Activated gamma-delta T cell (primary cell): ENCODE measurements around the gene SAP130.
A peak's percentile ranks its signal among the peaks of the same experiment; 100 is the strongest.

Experiments
- DNase-seq: peaks from one replicate; lab custom pipeline; 2025; lab: John Stamatoyannopoulos, UW
- total RNA-seq, 2 donors: gene quantifications; one replicate each; lab custom pipeline; 2026; lab: John Stamatoyannopoulos, UW

SAP130 gene
- 27.7 to 29.7 reads per million in 2 donors for total RNA-seq

DNA sequence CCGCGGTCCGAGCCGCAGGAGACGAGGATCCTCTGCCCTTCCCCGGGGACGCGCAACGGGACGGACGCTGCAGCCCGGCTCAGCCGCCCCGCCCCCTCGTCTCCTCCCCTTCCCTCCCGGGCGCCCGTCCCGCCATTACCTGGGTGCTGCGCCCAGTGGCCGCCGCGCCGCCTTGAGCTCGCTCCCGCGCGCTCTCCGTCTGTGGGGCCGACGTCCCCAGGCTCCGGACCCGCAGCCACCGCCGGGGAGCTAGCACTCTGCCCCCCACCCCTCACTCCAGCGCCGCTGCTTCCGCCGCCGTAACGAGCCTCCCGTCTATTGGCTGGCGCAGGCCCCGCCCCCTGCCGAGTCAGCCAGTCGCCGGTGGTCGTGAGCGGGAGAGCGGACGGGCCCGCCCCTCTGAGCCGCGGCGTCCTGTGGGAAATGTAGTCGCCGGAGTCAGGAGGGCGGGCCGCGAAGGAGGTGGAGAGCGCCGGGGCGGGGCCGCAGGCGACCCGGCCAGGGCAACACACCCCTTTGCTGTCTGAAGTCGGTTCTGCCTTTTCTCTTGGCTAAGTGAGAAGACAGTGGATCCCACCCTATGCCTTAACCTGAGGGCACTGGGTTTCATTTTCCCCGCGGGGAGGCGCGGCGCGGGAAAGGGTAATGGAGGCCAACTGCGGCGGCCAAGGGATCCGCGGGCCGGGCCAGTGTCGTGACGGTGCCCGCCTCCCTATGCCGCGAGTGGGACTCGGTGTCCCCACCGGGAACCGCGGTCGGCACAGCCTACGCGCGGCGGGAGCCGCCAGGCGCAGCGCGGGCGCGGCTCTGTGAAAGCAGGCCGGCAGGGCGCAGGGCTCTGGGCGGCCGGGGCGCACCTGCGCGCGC is at the start of gene SAP130:
Gene SAP130, minus strand, starts transcription at position 259 of the 867 bp plus-strand sequence. CDS start 1,767 bp downstream, outside the sequence.
- DNase-seq, result peak; percentile 97

DNA sequence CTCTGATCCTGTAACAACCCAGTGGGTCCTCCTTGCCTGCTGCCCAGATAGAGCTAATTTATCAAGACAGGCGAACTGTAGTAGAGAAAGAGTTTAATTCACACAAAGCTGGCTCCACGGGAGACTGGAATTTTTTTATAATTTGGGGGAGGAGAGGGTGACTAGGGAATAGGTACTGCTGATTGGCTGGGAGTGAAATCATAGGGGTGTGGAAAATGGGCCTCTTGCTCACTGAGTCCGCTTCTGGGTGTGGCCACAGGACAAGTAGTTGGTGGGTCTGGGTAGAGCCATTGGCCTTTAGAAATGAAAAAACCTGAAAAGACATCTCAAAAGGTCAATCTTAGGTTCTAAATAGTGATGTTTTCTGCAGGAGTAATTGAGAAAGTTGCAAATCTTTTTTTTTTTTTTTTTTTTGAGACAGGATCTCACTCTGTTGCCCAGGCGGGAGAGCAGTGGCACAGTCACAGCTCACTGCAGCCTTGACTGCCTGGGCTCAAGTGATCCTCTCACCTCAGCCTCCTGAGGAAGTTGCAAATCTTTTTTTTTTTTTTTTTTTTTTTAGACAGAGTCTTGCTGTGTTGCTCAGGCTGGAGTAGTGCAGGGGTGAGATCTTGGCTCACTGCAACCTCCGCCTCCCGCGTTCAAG is 48.7 kb upstream of the SAP130 start:
- no peak for DNase-seq

GRCh38 chr2:128073278-128073677 is 45.4 kb upstream of the SAP130 start:
- DNase-seq, result no peak

DNA sequence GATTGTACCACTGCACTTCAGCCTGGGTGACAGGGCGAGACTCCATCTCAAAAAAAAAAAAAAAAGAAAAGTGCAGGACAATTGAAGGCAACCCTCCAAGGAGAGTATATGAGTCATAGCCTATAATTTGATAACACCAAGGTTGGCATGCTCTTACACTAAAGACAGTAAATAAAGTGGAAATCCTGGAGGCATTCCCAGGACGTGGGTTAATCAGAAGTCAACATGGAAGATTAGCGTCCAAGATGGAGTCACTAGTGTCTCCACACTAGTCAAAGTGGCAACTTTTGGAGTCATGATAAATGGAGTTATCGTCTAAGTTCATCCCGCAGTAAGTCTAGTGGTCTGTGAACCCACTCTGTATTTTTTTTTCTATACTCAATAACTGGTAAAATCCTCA is 41.9 kb upstream of the SAP130 start:
- DNase-seq, result no peak

DNA sequence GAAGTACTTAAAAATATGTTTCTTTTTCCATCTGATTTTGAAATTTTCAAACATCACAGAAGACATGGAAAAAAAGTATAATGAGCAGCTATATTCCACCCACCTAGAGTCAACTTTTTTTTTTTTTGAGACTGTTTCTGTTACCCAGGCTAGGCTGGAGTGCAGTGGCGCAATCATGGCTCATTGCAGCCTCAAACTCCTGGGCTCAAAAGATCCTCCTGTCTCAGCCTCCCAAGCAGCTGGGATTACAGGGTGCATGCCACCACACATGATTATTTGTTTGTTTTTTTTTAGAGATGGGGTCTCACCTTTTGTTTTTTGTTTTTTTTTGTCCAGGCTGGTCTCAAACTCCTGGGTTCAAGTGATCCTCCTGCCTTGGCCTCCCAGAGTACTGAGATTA is 36.5 kb upstream of the SAP130 start:
- no peak for DNase-seq

DNA sequence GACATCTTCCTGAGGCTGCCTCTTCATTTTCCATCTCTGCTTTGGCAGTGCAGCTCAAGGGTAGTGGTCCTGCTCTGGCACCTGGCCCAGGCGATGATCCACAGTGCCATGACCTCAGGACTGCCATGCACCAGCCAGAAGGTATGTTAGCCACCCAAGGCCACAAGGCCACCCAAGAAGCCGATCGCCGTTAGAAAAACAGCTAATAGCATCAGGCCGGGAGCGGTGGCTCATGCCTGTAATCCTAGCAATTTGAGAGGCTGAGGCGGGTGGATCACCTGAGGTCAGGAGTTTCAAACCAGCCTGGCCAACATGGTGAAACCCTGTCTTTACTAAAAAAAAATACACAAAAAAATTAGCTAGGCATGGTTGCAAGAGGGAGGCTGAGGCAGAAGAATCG is 34.7 kb upstream of the SAP130 start:
- DNase-seq, result no peak

DNA sequence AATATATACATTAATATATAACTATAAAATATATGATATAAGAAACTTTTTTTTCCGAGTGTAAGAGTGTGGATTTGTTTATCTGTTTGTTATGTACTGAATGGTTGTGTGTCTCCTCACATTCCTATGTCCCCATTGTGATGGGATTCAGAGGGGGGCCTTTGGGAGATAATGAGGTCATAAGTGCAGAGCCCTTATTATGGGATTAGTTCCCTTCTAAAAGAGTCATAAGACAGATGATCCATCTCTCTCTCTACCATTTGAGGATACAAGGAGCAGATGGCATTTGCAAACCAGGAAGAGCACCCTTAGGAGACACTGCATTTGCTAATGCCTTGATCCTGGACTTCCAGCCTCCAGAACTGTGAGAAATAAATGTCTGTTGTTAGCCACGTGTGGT is 30.3 kb upstream of the SAP130 start:
- DNase-seq, result no peak

DNA sequence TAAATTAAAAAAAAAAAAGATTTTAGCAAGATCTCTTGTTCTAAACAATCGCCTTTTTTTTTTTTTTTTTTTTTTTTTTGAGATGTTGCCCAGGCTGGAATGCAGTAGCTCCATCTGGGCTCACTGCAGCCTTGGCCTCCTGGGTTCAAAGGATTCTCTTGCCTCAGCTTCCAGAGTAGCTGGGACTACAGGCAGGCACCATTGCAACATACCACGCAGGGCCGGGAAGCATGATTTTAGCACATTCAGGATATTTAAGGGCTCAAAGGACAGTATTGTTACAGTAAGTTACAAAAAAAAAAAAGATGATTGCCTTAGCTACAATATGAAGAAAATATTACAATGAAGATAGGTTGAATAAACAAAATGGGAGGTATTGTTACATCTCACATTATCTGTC is 29.5 kb upstream of the SAP130 start:
- no peak for DNase-seq

- no peak for DNase-seq
Observed at GRCh38 chr2:128054104-128054885, 26.4 kb upstream of the SAP130 start.

DNA sequence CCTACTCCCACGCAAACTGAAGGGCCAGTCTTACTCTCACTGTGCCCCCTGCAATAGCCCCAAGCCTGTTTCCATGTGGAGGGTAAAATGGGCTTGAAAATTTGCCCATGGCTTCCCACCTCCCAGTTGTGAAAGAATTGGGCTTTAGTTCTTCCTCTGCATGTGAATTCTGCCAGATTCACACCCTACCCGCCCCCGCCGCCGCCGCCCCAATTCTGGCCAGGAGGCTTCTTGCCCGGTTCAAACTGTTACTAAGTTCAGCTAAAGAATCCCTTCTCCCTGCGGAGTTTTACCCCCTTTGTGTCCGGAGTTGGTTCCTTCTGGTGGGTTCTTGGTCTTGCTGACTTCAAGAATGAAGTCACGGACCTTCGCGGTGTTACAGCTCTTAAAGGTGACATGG is 25.5 kb upstream of the SAP130 start:
- no peak for DNase-seq

DNA sequence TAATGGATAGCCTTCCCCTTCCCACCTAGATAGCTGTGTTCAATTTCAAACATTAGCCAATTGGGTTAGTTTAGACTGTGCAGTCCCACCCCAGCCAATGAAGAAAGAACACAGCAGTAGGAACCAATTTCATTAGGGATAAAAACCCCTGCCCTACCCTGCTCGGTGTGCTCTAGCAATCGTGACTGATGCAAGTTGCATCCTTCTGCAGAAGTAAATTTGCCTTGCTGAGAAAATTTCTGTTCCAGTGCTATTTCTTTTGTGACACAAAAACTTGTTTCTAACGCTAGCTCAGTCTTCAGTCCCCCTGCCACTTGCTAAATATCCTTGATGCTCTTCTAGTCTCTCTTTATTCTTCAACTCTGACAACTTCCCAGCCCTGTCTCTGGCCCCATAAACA is 15.2 kb upstream of the SAP130 start:
- no peak for DNase-seq

DNA sequence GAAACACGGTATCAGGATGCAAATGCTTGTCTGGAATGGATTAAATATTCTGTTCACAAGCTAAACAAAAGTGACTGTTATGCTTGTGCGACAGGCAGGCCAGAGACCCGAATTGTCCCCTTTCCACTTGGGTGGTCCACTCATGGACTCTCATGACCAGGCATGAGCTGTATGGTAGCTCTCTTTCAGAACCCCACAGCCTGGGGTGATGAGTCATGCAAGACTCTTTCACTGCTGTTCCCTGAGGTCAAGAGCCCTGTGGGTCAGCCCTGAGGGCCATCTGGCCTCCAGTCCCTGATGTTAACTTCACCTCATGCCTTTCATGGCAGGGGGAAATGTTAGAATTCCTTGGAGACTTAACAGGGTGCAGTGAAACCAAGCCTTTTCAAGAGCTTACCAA is 13.7 kb upstream of the SAP130 start:
- DNase-seq, result no peak

DNA sequence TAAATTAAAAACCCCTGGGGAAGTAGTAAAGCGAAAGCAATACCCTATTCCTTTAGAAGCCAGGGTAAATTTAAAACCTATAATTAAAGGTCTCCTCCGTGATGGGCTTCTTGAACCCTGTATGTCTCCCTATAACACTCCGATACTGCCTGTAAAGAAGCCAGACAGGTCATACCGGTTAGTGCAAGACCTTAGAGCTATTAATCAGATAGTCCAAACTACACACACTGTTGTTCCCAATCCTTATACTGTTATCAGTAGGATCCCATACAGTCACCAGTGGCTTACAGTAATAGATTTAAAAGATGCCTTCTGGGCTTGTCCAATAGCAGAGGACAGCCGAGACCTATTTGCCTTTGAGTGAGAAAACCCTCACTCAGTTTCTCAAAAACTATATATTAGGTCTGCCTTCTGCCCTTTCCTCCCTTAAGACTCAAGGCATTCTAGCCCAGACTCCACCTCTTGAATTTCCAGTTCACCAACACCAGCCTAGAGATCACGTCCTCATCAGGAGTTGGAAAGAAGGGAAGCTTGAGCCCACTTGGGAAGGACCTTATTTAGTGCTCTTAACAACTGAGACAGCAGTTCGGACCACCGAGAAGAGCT is 12.4 kb upstream of the SAP130 start:
- DNase-seq, result no peak

GRCh38 chr2:128039535-128039934 is 11.7 kb upstream of the SAP130 start:
- DNase-seq, result no peak

DNA sequence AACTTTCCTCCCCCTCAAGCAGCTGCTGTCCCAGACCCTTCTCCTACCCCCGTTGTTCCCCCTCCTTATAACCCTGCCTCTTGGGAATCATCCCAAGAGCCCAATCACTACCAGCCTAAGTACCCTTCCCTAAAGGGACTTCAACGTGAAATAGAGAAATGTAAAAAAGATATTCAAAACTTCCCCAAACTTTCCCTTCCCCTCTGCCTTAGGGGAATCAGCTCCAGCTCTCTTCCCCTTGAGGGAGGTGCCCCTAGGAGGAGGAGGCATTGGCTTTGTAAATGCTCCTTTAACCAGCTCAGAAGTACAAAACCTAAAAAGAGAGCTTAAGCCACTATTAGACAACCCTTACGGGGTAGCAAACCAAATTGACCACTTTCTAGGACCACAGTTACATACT is 10.6 kb upstream of the SAP130 start:
- DNase-seq, result no peak

DNA sequence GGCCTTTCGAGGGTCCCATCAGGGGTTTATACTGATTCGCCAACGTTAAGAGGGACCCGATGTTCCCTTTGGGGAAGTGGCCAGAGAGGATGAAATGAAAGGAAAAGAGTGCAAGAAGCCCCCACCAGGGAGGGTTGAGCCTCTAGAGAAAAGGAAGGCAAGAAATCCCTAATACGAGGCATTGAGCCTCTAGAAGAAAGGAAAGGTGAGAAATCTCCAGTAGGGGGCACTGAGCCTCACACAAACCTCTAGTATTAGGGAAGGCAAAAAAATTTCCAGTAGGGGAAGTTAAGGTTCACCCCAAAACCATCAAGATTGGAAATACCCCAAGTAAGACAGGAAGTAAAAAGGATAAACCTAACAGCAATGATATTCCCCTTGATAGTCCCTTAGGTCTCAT is 9.8 kb upstream of the SAP130 start:
- no peak for DNase-seq

DNA sequence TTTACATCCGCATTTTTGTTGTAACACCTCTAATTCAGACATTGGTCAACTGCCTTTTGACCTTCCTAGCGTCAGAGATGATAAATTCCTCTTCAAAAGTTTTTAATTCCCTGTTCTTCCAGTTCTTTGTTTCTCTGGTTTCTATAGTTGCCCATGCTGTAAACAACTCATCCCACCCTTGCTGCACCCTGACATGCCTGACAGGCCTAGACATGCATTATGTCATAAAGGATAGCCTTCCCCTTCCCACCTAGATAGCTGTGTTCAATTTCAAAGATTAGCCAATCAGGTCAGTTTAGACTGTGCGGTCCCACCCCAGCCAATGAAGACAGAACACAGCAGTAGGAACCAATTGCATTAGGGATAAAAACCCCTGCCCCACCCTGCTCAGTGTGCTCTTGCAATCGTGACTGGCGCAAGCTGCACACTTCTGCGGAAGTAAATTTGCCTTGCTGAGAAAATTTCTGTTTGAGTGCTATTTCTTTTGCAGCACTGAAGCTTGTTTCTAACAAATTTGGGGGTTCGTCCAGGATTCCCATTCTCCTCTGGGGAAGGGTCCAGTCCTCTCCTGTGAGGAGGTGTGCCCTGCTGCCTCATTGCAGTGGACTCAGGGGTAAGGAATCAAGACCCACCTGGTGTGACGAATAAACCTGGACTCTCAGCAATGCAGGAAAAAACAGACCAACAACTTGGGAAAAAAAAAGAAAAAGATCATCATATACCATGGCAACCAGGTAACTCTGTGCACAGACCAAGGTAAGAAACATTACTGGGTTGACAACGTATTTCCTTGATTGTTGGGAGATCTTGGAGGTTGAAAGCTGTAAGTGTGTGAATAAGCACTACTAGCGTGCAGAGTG is 9.1 kb upstream of the SAP130 start:
- no peak for DNase-seq

- no peak for DNase-seq
Observed at GRCh38 chr2:128032092-128032491, 4.2 kb upstream of the SAP130 start.

- DNase-seq, result no peak
Observed at GRCh38 chr2:128028668-128029054, 802 bp upstream of the SAP130 start.

GRCh38 chr2:128027278-128027800 is 520 bp downstream of the SAP130 start:
- DNase-seq, result peak; percentile 100
